ENCODE measurements around the gene ALG3.

Gene ALG3

GRCh38 chr3:184241447-184242296, 7.1 kb downstream of the ALG3 start:
- no peak overlapping the region for H3K4me3 Mint-ChIP-seq
- H3K36me3 Mint-ChIP-seq: peaks cover 9% of the 10 kb centered on the region
- no peaks in the 10 kb centered on the region for H3K27me3 Mint-ChIP-seq
- H3K4me1 Mint-ChIP-seq: peaks cover 5% of the 10 kb centered on the region
- no peaks in the 10 kb centered on the region for H3K9me3 Mint-ChIP-seq
- no peak overlapping the region for H3K27ac Mint-ChIP-seq

GRCh38 chr3:184241141-184241446, 7.7 kb downstream of the ALG3 start:
- Mint-ChIP-seq H3K27me3 (no peaks in the 10 kb centered on the region), H3K27ac (no peak overlapping the region), H3K9me3 (no peaks in the 10 kb centered on the region), H3K4me1 (peaks cover 4% of the 10 kb centered on the region), H3K4me3 (no peak overlapping the region), H3K36me3 (peaks cover 9% of the 10 kb centered on the region)

- Mint-ChIP-seq H3K4me3 (no peak overlapping the region), H3K4me1 (no peaks in the 10 kb centered on the region), H3K36me3 (peaks cover 9% of the 10 kb centered on the region), H3K27ac (no peak overlapping the region), H3K9me3 (no peaks in the 10 kb centered on the region), H3K27me3 (no peaks in the 10 kb centered on the region)
Observed at GRCh38 chr3:184240384-184241140, 8.2 kb downstream of the ALG3 start.

- Mint-ChIP-seq H3K27ac (no peak overlapping the region), H3K9me3 (no peaks in the 10 kb centered on the region), H3K36me3 (peaks cover 4% of the 10 kb centered on the region), H3K4me1 (no peaks in the 10 kb centered on the region), H3K4me3 (peak overlapping the region; percentile 33), H3K27me3 (no peaks in the 10 kb centered on the region)
Observed at GRCh38 chr3:184239708-184240107, 9.1 kb downstream of the ALG3 start.

- Mint-ChIP-seq H3K27me3 (no peaks in the 10 kb centered on the region), H3K4me1 (no peaks in the 10 kb centered on the region), H3K9me3 (no peaks in the 10 kb centered on the region), H3K4me3 (no peak overlapping the region), H3K36me3 (peaks cover 4% of the 10 kb centered on the region), H3K27ac (no peak overlapping the region)
Observed at GRCh38 chr3:184239221-184239620, 9.5 kb downstream of the ALG3 start.

GRCh38 chr3:184238246-184238818, 10.4 kb downstream of the ALG3 start:
- Mint-ChIP-seq H3K4me1 (no peaks in the 10 kb centered on the region), H3K9me3 (no peaks in the 10 kb centered on the region), H3K36me3 (peaks cover 3% of the 10 kb centered on the region), H3K4me3 (no peak overlapping the region), H3K27me3 (no peaks in the 10 kb centered on the region), H3K27ac (no peak overlapping the region)

GRCh38 chr3:184237807-184238206, 11.0 kb downstream of the ALG3 start:
- no peaks in the 10 kb centered on the region for H3K9me3 Mint-ChIP-seq
- H3K36me3 Mint-ChIP-seq: peaks cover 3% of the 10 kb centered on the region
- H3K4me1 Mint-ChIP-seq: no peaks in the 10 kb centered on the region
- no peak overlapping the region for H3K4me3 Mint-ChIP-seq
- H3K27me3 Mint-ChIP-seq: peaks cover 3% of the 10 kb centered on the region
- H3K27ac Mint-ChIP-seq: no peak overlapping the region

- Mint-ChIP-seq H3K4me3 (no peak overlapping the region), H3K9me3 (no peaks in the 10 kb centered on the region), H3K4me1 (no peaks in the 10 kb centered on the region), H3K36me3 (peaks cover 2% of the 10 kb centered on the region), H3K27ac (no peak overlapping the region), H3K27me3 (peaks cover 8% of the 10 kb centered on the region)
Observed at GRCh38 chr3:184237211-184237610, 11.6 kb downstream of the ALG3 start.

GRCh38 chr3:184236636-184237035, 12.1 kb downstream of the ALG3 start:
- no peaks in the 10 kb centered on the region for H3K4me1 Mint-ChIP-seq
- H3K36me3 Mint-ChIP-seq: no peaks in the 10 kb centered on the region
- H3K4me3 Mint-ChIP-seq: no peak overlapping the region
- peaks cover 13% of the 10 kb centered on the region for H3K27me3 Mint-ChIP-seq
- no peaks in the 10 kb centered on the region for H3K9me3 Mint-ChIP-seq
- H3K27ac Mint-ChIP-seq: no peak overlapping the region

GRCh38 chr3:184236033-184236410, 12.7 kb downstream of the ALG3 start:
- no peaks in the 10 kb centered on the region for H3K36me3 Mint-ChIP-seq
- H3K27me3 Mint-ChIP-seq: peaks cover 19% of the 10 kb centered on the region
- no peak overlapping the region for H3K27ac Mint-ChIP-seq
- peaks cover 5% of the 10 kb centered on the region for H3K4me1 Mint-ChIP-seq
- H3K9me3 Mint-ChIP-seq: no peaks in the 10 kb centered on the region
- no peak overlapping the region for H3K4me3 Mint-ChIP-seq

GRCh38 chr3:184235381-184236032, 13.3 kb downstream of the ALG3 start:
- no peak overlapping the region for H3K27ac Mint-ChIP-seq
- peaks cover 8% of the 10 kb centered on the region for H3K4me1 Mint-ChIP-seq
- no peaks in the 10 kb centered on the region for H3K9me3 Mint-ChIP-seq
- H3K36me3 Mint-ChIP-seq: no peaks in the 10 kb centered on the region
- peaks cover 21% of the 10 kb centered on the region for H3K27me3 Mint-ChIP-seq
- no peak overlapping the region for H3K4me3 Mint-ChIP-seq

- Mint-ChIP-seq H3K4me3 (no peak overlapping the region), H3K9me3 (no peaks in the 10 kb centered on the region), H3K36me3 (no peaks in the 10 kb centered on the region), H3K27me3 (peaks cover 21% of the 10 kb centered on the region), H3K27ac (no peak overlapping the region), H3K4me1 (peaks cover 8% of the 10 kb centered on the region)
Observed at GRCh38 chr3:184234671-184235380, 13.9 kb downstream of the ALG3 start.

GRCh38 chr3:184234224-184234623, 14.5 kb downstream of the ALG3 start:
- Mint-ChIP-seq H3K27me3 (peaks cover 21% of the 10 kb centered on the region), H3K27ac (no peak overlapping the region), H3K36me3 (no peaks in the 10 kb centered on the region), H3K9me3 (no peaks in the 10 kb centered on the region), H3K4me3 (no peak overlapping the region), H3K4me1 (peaks cover 8% of the 10 kb centered on the region)

GRCh38 chr3:184233127-184233843, 15.5 kb downstream of the ALG3 start:
- H3K4me1 Mint-ChIP-seq: peaks cover 14% of the 10 kb centered on the region
- peaks cover 22% of the 10 kb centered on the region for H3K27me3 Mint-ChIP-seq
- no peaks in the 10 kb centered on the region for H3K36me3 Mint-ChIP-seq
- H3K27ac Mint-ChIP-seq: peak overlapping the region; percentile 70
- no peaks in the 10 kb centered on the region for H3K9me3 Mint-ChIP-seq
- H3K4me3 Mint-ChIP-seq: no peak overlapping the region

- Mint-ChIP-seq H3K27ac (no peak overlapping the region), H3K27me3 (peaks cover 28% of the 10 kb centered on the region)
Observed at GRCh38 chr3:184231671-184232070, 17.1 kb downstream of the ALG3 start.

More at GRCh38 chr3:184231671-184232070, 17.1 kb downstream of the ALG3 start:
- no peaks in the 10 kb centered on the region for H3K9me3 Mint-ChIP-seq
- peak overlapping the region; percentile 75 for H3K4me3 Mint-ChIP-seq
- no peaks in the 10 kb centered on the region for H3K36me3 Mint-ChIP-seq
- H3K4me1 Mint-ChIP-seq: peaks cover 14% of the 10 kb centered on the region
